ENCODE results near the gene ZNF438. TPM values are rescaled to one million over a fixed set of nuclear protein-coding genes. Genes with fewer than 3 reads are reported as not detected.
"Not testable (repeated sequence)": the region's sequence is repeated elsewhere in the genome, so short reads cannot be mapped to it uniquely, and the experiment has no call there.

The ZNF438 gene
- total RNA-seq, 3 donors from 2014 or later = 4.7 to 12.3 (median 5.0) TPM

DNA sequence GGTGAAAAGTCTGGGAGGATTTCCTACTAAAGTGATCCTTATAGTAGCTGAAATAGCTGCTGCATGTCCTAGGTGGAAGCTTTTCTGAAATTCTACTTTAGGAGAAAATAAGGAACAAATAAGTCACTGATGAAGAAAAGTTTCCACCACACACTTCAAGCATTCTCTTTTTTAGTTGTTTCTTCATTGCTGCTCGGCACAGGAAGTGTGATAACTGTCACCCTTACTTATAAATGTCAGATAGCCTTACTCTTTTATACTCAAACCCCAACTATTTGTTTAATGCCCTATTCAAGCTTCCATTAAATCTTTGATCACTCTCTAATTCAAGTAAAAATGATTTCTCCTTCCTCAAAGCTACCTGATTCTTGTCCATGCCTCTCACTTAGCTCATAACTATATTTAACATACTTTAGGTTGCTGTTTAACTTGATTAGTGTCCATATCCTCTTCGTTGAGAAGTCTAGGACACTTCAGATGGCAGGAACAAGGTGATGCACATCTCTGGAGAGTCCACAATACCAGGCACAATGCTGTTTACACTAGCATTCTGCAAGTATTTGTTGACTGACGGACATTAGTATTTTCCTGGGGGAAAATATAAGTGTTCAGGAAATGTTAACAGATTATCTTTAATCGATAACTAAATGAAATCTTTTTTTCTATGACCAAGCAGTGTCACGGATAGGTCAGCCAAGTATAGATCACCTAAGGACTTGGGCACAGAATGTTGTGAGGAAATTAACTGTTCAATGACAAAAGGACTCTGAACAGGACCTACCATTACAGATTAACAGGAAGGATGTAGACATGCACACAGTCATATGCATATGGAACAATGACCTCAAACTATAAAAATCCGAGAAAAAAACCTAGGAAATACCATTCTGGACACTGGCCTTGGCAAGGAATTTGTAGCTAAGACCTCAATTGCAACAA, 67.4 kb downstream of the ZNF438 start:
- intact Hi-C loops (cut with DNase I, micrococcal nuclease) = no loop called here
- TF ChIP-seq, protein P1, sequence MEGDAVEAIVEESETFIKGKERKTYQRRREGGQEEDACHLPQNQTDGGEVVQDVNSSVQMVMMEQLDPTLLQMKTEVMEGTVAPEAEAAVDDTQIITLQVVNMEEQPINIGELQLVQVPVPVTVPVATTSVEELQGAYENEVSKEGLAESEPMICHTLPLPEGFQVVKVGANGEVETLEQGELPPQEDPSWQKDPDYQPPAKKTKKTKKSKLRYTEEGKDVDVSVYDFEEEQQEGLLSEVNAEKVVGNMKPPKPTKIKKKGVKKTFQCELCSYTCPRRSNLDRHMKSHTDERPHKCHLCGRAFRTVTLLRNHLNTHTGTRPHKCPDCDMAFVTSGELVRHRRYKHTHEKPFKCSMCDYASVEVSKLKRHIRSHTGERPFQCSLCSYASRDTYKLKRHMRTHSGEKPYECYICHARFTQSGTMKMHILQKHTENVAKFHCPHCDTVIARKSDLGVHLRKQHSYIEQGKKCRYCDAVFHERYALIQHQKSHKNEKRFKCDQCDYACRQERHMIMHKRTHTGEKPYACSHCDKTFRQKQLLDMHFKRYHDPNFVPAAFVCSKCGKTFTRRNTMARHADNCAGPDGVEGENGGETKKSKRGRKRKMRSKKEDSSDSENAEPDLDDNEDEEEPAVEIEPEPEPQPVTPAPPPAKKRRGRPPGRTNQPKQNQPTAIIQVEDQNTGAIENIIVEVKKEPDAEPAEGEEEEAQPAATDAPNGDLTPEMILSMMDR (IDR thresholded peaks at IDR 0.05) = no peak
- Histone ChIP-seq H3K36me3 (ENCODE audit: low read depth) (no peaks in the 10 kb centered on the region), H3K4me3 (no peak overlapping the region), H3K4me1 (ENCODE audit: low read depth) (no peaks in the 10 kb centered on the region), H3K9me3 (no peaks in the 10 kb centered on the region)
- no peak for DNase-seq
- no peak for ATAC-seq

DNA sequence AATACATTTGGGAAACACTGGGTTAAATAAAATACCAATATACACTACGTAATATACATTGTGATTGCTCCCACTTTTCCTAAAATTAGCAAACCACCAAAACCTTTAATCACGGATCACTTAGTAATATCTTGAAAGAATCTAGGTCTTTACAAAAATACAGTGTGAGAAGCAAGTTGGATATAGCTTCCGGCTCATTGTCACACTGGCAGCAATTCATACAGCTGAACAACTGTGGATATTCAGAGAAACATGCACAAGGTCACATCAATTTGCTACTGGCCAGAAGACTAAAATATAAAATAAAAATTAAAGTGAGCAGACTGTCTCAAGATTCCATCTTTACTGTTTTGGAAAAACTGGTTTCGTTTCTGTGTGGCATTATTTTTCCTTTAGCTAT, 69.1 kb downstream of the ZNF438 start:
- Histone ChIP-seq H3K9me3 (no peaks in the 10 kb centered on the region), H3K36me3 (ENCODE audit: low read depth) (no peaks in the 10 kb centered on the region), H3K4me1 (ENCODE audit: low read depth) (no peaks in the 10 kb centered on the region), H3K4me3 (no peak overlapping the region)
- ATAC-seq (no peak), DNase-seq (no peak)
- TF ChIP-seq, protein P1 (IDR thresholded peaks at IDR 0.05) = no peak
- intact Hi-C loops (cut with DNase I, micrococcal nuclease) = no loop called here

DNA sequence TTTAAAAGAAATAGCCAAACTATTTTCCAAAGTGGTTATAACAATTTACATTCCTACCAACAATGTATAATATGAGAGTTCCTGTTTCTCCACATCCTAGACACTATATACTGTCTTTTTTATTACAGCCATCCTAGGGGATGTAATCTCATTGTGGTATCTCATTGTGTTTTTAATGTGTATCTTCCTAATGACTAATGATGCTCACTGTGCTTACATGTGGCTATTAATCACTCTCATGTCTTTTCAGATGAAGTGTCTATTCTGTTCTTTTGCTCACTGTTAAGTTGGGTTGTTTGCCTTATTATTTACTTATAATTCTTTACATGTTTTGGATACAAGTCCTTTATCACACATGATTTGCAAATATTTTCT, 71.8 kb downstream of the ZNF438 start:
- Histone ChIP-seq H3K9me3 (peaks cover 2% of the 10 kb centered on the region), H3K4me3 (no peak overlapping the region), H3K4me1 (ENCODE audit: low read depth) (no peaks in the 10 kb centered on the region), H3K36me3 (ENCODE audit: low read depth) (no peaks in the 10 kb centered on the region)
- no peak for ATAC-seq
- intact Hi-C loops (cut with DNase I, micrococcal nuclease) = no loop called here
- TF ChIP-seq, protein P1 (IDR thresholded peaks at IDR 0.05) = no peak
- no peak for DNase-seq

DNA sequence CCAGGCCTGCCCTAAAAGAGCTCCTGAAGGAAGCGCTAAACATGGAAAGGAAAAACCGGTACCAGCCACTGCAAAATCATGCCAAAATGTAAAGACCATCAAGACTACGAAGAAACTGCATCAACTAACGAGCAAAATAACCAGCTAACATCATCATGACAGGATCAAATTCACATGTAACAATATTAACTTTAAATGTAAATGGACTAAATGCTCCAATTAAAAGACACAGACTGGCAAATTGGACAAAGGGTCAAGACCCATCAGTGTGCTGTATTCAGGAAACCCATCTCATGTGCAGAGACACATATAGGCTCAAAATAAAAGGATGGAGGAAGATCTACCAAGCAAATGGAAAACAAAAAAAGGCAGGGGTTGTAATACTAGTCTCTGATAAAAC, 82.4 kb downstream of the ZNF438 start:
- DNase-seq; intact Hi-C loops (cut with DNase I, micrococcal nuclease); H3K4me3 ChIP-seq; H3K9me3 ChIP-seq; H3K36me3 ChIP-seq (ENCODE audit: low read depth); ATAC-seq; H3K4me1 ChIP-seq (ENCODE audit: low read depth): not testable (repeated sequence)

DNA sequence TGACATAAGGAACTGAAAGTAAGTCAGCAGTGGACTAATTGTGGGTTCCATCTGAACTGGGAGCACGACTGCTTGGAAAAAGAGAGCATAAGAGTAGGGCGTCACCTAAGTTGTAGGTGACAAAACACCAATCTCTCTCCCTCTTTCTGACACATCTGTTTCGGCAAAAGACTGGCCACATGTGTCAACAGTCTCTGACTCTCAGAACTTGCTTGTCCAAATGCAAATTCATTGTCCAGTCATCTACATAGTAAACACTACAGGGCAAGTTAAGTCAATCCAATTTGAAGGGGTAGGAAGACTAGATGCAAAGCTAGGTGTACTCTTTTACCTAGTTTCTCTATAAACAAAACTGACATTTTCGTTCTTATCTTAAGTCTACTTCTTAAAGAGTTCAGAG, 87.7 kb downstream of the ZNF438 start:
- Histone ChIP-seq H3K36me3 (ENCODE audit: low read depth) (no peaks in the 10 kb centered on the region), H3K4me3 (no peak overlapping the region), H3K9me3 (no peaks in the 10 kb centered on the region), H3K4me1 (ENCODE audit: low read depth) (no peaks in the 10 kb centered on the region)
- DNase-seq (no peak), ATAC-seq (no peak)
- intact Hi-C loops (cut with DNase I, micrococcal nuclease) = no loop called here
- TF ChIP-seq, protein P1 (IDR thresholded peaks at IDR 0.05) = no peak

DNA sequence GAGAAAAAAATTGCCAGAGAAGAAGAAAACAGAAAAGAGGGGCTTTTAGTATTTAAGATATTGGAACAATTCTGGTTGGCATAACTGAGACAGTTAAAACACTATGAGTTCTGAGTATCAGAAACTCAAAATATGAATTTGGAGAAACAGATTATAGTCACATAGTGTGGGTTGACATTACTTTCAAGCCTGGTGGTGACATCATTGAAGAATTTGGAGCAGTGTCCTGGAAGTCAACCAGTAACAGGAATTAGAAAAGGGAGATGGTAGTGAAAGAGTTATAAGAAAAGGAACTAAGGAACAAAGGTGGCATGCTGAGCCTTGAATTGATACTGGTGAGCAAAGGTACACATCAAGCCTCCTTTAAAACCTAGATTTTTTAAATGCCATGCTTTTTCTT, 88.2 kb downstream of the ZNF438 start:
- Histone ChIP-seq H3K4me1 (ENCODE audit: low read depth) (no peaks in the 10 kb centered on the region), H3K36me3 (ENCODE audit: low read depth) (no peaks in the 10 kb centered on the region), H3K9me3 (no peaks in the 10 kb centered on the region), H3K4me3 (no peak overlapping the region)
- no peak for DNase-seq
- TF ChIP-seq, protein P1 (IDR thresholded peaks at IDR 0.05) = no peak
- no peak for ATAC-seq
- intact Hi-C loops (cut with DNase I, micrococcal nuclease) = no loop called here
